ENCODE measurements around the gene WWC1. TPM values are rescaled to one million over a fixed set of nuclear protein-coding genes. Genes with fewer than 3 reads are reported as not detected.

The WWC1 gene
- total and polyA plus RNA-seq, 10 of the 15 experiments (the other 5 are each of a cell fraction or from before 2014, with no cell fraction given): 0.50 to 7.8 (median 2.5) TPM

- TF ChIP-seq NR2F1 (conservative IDR thresholded peaks at IDR 0.05): no peak
These were observed 7.9 kb downstream of the WWC1 start (continued) for GRCh38 chr5:168299372-168299771.

- H3K27ac ChIP-seq (ENCODE audit: control insufficient read depth, insufficient read depth): no peak overlapping the region
- no peak for DNase-seq (ENCODE audit: low read depth, low spot score)
- in situ Hi-C loops (cut with MboI): no loop called here
- WGBS (ENCODE audit: insufficient coverage, insufficient replicate concordance, low lambda C conversion rate, missing lambda C conversion rate): 58% methylated on average over 11 of the region's 11 CpGs
- H2AFZ ChIP-seq (ENCODE audit: control insufficient read depth, low read depth, low read length): no peak overlapping the region
- no peaks in the 10 kb centered on the region; a peak in 1 of 4 replicates for H3K27me3 ChIP-seq (replicated peaks in 1 of 2; ENCODE audit: control insufficient read depth in 2 of 2, insufficient read depth in 2 of 2, low read length in 1 of 2)
- no peaks in the 10 kb centered on the region; the same call in 1 of the 2 replicates for H3K4me1 ChIP-seq (ENCODE audit: control insufficient read depth, insufficient read depth, low read length)
- H3K36me3 ChIP-seq (ENCODE audit: control insufficient read depth in 2 of 2, insufficient read depth in 2 of 2, low read length in 1 of 2): no peaks in the 10 kb centered on the region
- intact Hi-C loops (cut with micrococcal nuclease; ENCODE audit: unreplicated experiment): no loop called here
- no peaks in the 10 kb centered on the region for H3K9me3 ChIP-seq (replicated peaks; ENCODE audit: control insufficient read depth, insufficient read depth, low read length)
- H3K79me2 ChIP-seq (ENCODE audit: control insufficient read depth, insufficient read depth, low read length): no peaks in the 10 kb centered on the region
- SMC1A ChIA-PET (ENCODE audit: uncharacterized antibody, unreplicated experiment): no interaction called here
- H3K4me2 ChIP-seq (ENCODE audit: control insufficient read depth, insufficient read depth): no peak overlapping the region
- no peak; the same call in 2 of the 3 replicates for ATAC-seq
- RAD21 ChIA-PET (ENCODE audit: unreplicated experiment): no interaction called here
- CTCF ChIA-PET: interaction anchor here (0.6 to 1.8 kb wide), 3 partner anchors 9 to 1767 kb away, joined by 3 to 6 read pairs (median 3); partner anchors contain the start of gene WWC1
- POLR2A ChIA-PET: interaction anchor here (0.5 kb wide), 1 partner anchor 32 kb away, joined by 6 read pairs; no protein-coding TSS in a partner anchor
- H4K20me1 ChIP-seq (ENCODE audit: control insufficient read depth, insufficient read depth): no peaks in the 10 kb centered on the region; the same call in 1 of the 2 replicates
- H3K9ac ChIP-seq (ENCODE audit: control insufficient read depth, insufficient read depth, low read length): no peak overlapping the region
- TF ChIP-seq USF2 (IDR thresholded peaks at IDR 0.05; ENCODE audit: borderline replicate concordance, low read depth, low read length): no peak
- no peak for TF ChIP-seq SIN3A (IDR thresholded peaks at IDR 0.05; ENCODE audit: low read depth, low read length)
- TF ChIP-seq WRNIP1 (IDR thresholded peaks at IDR 0.05; ENCODE audit: borderline replicate concordance, low read depth, low read length): no peak
- no peak for TF ChIP-seq SIX5 (IDR thresholded peaks at IDR 0.05; ENCODE audit: low read depth, low read length, severe bottlenecking)
- no peak for TF ChIP-seq ATF2 (IDR thresholded peaks at IDR 0.05; ENCODE audit: low read length)
- no peak for TF ChIP-seq TBL1XR1 (IDR thresholded peaks at IDR 0.05; ENCODE audit: low read depth, low read length)
- TF ChIP-seq IKZF2 (IDR thresholded peaks at IDR 0.05): no peak
- TF ChIP-seq NRF1 (conservative IDR thresholded peaks at IDR 0.05; ENCODE audit: low read depth, low read length): no peak
- no peak for TF ChIP-seq GATAD2B (conservative IDR thresholded peaks at IDR 0.05; ENCODE audit: low read depth)
- no peak for TF ChIP-seq SMAD1 (IDR thresholded peaks at IDR 0.05; ENCODE audit: low read depth, partially characterized antibody)
- FAIRE-seq: no peak
- BruUV-seq (replicated peaks): no TSS peak
- no peak overlapping the region for H3K4me3 ChIP-seq
These were observed 9.1 kb downstream of the WWC1 start for GRCh38 chr5:168300326-168301182.
